ENCODE data around the gene DHRS2. TPM values are rescaled to one million over a fixed set of nuclear protein-coding genes. Genes with fewer than 3 reads are reported as not detected.

Gene DHRS2
- total and polyA plus RNA-seq, 2 of the 13 experiments (the other 11 are each of a cell fraction or from before 2014, with no cell fraction given), result 1,621 to 3,021 TPM

- no peak for TF ChIP-seq CSRNP2 (CRISPR knock-in tag; conservative IDR thresholded peaks at IDR 0.05; ENCODE audit: low read depth)
- no peak for TF ChIP-seq CCDC6 (CRISPR knock-in tag; IDR thresholded peaks at IDR 0.05)
- TF ChIP-seq KAT8 (CRISPR knock-in tag; IDR thresholded peaks at IDR 0.05), result no peak
- no peak for TF ChIP-seq ESRRA (CRISPR knock-in tag; IDR thresholded peaks at IDR 0.05; ENCODE audit: low read depth)
- TF ChIP-seq FOXP1 (IDR thresholded peaks at IDR 0.05), result no peak
- 0 out of 2 replicates have a peak, but pooled peaks have one; percentile 18 for TF ChIP-seq FOXP1 (CRISPR knock-in tag; IDR thresholded peaks at IDR 0.05)
- TF ChIP-seq XRCC5 (optimal IDR thresholded peaks at IDR 0.05; ENCODE audit: low read length), result peak; percentile 8
- no peak for TF ChIP-seq PHF21A (CRISPR knock-in tag; IDR thresholded peaks at IDR 0.05)
- TF ChIP-seq ZNF841 (CRISPR knock-in tag; IDR thresholded peaks at IDR 0.05; ENCODE audit: borderline replicate concordance), result no peak
- no peak for TF ChIP-seq PLRG1 (conservative IDR thresholded peaks at IDR 0.05)
- TF ChIP-seq THAP9 (CRISPR knock-in tag; IDR thresholded peaks at IDR 0.05; ENCODE audit: borderline replicate concordance), result no peak
- 0 out of 2 replicates have a peak, but pooled peaks have one; percentile 1 for TF ChIP-seq ZNF281 (CRISPR knock-in tag; IDR thresholded peaks at IDR 0.05; ENCODE audit: borderline replicate concordance)
- no peak; the same call in none of the 2 replicates for TF ChIP-seq ZBTB49 (CRISPR knock-in tag; IDR thresholded peaks at IDR 0.05; ENCODE audit: borderline replicate concordance)
- TF ChIP-seq ZBTB4 (CRISPR knock-in tag; IDR thresholded peaks at IDR 0.05; ENCODE audit: borderline replicate concordance), result no peak
- no peak for TF ChIP-seq SAP130 (CRISPR knock-in tag; IDR thresholded peaks at IDR 0.05; ENCODE audit: low read depth)
Measured at GRCh38 chr14:23640524-23641141, 4.5 kb downstream of the DHRS2 start (continued).

Data from HepG2 (cell line).